RCC 7860 (cell line): Measurements from ENCODE around the gene FANCM.

Source experiments
- DNase-seq: peaks from one replicate; pipeline ENCODE4 v3.0.0-alpha.2; 2015; ENCODE audit warnings: low spot score
- FAIRE-seq: peaks from 2 replicates; lab custom pipeline; 2012; peaks lifted over from hg19 to GRCh38; lab: Jason Lieb, UNC

FANCM gene, protein sequence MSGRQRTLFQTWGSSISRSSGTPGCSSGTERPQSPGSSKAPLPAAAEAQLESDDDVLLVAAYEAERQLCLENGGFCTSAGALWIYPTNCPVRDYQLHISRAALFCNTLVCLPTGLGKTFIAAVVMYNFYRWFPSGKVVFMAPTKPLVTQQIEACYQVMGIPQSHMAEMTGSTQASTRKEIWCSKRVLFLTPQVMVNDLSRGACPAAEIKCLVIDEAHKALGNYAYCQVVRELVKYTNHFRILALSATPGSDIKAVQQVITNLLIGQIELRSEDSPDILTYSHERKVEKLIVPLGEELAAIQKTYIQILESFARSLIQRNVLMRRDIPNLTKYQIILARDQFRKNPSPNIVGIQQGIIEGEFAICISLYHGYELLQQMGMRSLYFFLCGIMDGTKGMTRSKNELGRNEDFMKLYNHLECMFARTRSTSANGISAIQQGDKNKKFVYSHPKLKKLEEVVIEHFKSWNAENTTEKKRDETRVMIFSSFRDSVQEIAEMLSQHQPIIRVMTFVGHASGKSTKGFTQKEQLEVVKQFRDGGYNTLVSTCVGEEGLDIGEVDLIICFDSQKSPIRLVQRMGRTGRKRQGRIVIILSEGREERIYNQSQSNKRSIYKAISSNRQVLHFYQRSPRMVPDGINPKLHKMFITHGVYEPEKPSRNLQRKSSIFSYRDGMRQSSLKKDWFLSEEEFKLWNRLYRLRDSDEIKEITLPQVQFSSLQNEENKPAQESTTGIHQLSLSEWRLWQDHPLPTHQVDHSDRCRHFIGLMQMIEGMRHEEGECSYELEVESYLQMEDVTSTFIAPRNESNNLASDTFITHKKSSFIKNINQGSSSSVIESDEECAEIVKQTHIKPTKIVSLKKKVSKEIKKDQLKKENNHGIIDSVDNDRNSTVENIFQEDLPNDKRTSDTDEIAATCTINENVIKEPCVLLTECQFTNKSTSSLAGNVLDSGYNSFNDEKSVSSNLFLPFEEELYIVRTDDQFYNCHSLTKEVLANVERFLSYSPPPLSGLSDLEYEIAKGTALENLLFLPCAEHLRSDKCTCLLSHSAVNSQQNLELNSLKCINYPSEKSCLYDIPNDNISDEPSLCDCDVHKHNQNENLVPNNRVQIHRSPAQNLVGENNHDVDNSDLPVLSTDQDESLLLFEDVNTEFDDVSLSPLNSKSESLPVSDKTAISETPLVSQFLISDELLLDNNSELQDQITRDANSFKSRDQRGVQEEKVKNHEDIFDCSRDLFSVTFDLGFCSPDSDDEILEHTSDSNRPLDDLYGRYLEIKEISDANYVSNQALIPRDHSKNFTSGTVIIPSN (N-terminal part only)

DNA sequence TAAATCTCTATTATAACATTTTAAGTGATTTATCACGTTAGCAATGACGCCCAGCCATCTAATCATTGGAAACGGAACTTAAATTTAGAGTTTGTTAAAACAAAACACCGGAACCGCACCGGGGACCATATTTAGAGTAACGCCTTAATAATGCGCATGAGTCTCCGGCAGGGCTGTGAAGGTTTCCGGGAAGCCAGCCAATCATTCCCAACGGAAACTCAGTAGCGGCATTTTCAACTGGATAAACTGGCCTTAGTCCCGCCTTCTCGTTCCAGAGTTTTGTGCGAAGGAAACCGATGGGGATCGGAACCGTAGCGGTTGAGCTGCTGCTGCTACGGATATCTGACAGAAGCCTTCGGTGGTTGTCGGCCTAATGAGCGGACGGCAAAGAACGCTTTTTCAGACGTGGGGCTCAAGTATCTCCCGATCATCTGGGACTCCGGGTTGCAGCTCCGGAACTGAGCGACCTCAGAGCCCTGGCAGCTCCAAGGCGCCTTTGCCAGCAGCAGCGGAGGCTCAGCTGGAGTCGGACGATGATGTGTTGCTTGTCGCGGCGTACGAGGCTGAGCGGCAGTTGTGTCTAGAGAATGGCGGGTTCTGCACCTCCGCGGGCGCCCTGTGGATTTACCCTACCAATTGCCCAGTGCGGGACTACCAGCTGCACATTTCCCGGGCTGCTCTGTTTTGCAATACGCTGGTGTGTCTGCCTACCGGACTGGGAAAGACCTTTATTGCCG is at the start of gene FANCM:
Gene FANCM, plus strand, starts transcription at position 272 of the 737 bp plus-strand sequence. Its CDS starts 102 bp downstream, at position 374.
- DNase-seq (peak; percentile 85), FAIRE-seq (peak; percentile 86)

DNA sequence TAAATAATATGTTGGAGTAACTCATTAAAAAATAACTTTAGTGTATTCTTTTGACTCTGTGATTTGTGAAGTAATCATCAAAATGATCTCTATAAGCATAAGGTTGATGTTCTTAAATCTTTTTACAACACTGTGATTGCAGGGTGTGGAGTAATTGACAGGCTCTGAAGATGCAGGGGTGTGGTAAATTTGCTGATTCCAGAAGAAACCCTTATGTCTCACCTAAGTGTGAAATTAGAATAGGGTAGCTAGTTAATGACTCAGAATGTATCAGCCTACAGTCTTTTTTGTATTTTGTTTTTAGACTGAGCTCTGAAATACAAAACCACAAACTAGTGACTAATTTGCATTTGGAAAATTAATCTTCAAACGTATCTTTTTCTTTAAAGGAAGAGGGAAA is 45.9 kb upstream of the FANCM start:
- no peak for DNase-seq
- FAIRE-seq, result no peak

- FAIRE-seq (no peak), DNase-seq (no peak)
Measured at GRCh38 chr14:45091710-45092109, 44.0 kb upstream of the FANCM start.

DNA sequence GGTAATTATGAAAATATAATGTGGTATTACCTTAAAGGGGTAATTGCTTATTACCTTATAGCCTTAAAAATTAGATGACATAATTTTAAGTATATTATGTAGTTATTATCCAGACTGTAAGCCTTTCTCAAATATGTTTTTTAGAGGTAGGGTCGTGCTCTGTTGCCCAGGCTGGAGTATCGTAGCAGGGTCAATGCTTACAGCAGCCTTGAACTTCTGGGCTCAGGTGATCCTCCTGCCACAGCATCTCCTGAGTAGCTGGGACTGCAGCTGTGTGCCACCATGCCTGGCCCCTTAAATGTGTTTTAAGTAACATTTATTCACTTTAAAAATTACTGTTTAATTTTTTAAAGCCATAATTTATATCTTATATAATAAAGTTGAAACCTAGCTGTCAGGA is 41.5 kb upstream of the FANCM start:
- FAIRE-seq (no peak), DNase-seq (no peak)

- no peak for DNase-seq
- FAIRE-seq, result no peak
Measured at GRCh38 chr14:45095143-45095542, 40.6 kb upstream of the FANCM start.

- FAIRE-seq, result no peak
- no peak for DNase-seq
Measured at GRCh38 chr14:45096218-45096617, 39.5 kb upstream of the FANCM start.

- DNase-seq (no peak), FAIRE-seq (no peak)
Measured at GRCh38 chr14:45103806-45104205, 31.9 kb upstream of the FANCM start.

DNA sequence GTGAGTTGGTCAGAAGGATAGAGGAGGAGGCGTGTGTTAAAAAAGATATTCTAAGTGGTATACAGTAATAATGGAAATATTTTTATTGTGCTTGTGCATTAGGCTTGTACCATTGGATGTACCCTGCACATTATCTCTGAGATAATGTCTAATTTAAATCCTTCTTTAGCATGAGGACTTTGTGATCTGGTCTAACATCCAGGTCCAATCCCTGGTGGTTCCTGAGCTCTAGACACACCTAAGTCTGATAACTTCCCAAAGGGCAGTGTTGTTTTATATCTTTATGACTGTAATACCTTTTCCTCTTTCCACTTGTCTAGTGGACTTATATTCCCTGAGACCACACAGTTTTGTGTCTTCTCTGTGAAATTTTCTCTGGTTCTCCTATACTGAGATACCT is 31.2 kb upstream of the FANCM start:
- FAIRE-seq (no peak), DNase-seq (no peak)

DNA sequence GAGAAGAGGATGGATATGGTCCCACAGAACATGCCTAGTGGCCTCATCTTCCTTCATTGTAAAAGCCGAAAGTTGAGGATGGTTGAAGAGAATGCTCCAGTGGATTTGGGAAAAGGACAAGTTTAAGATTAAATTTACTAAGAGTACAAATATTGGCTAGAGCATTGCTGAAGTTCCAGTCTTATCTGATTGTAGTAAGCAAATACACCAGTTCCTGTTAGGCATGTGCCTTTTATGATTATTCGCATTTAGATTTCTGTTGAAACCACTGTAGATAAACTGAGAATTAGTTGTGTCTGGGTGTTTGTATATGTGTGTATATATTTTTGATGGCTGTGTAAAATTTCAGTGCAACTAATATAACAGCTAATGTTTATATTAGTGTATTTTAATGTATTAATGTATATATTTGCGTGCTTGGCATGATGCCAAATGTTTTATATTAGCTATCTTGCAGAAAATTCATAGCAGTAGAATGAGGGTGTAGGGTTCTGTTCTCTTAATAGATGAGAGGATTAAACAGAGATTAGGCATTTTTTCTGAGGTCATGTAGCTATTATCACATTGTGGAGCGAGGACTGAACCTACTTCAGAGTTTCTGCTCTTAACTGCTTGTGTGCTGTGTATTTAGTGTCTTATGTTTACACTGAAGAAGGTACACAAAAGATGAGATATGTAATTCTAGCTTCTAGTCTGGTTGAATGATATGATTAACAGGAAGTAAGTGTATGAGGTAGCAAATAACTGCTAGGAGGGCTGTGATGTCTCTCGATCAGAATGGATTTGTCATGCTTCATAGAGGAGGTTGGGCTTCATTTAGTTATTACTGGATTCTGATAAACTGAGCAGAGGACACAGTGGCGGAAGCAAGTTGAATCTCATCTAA is 22.6 kb upstream of the FANCM start:
- DNase-seq, result no peak
- no peak for FAIRE-seq

DNA sequence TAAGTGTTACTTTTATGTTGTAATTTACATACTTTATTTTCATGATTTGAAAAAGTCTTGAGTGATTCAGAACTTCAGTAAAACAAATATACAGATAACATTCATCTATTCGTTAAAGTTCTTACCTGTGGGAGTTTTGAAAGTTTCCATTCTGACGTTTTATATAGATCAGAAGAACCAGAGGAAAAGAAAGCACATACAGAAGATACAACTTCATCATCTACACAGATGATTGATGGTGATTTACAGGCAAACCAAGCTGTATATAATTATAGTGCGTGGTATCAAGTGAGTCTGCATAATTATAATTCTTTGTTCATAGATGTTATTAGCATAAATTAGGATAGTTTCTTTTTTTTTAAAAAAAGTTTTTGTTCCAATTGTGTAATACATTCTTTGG is 21.4 kb upstream of the FANCM start:
- DNase-seq (no peak), FAIRE-seq (no peak)

DNA sequence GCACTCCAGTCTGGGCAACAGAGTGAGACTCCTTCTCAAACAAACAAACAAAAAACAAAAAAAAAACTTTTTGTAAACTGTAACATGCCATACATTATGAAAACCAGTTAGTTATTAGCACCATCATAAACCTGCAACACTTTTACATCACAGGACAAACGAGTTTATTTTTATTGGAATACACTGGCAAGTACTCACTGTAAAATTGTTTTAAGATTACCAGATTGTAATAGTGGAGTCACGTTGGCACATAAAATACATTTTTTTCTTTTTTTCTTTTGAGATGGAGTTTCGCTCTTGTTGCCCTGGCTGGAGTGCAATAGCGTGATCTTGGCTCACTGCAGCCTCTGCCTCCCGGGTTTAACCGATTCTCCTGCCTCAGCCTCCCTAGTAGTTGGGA is 17.1 kb upstream of the FANCM start:
- FAIRE-seq (no peak), DNase-seq (no peak)

DNA sequence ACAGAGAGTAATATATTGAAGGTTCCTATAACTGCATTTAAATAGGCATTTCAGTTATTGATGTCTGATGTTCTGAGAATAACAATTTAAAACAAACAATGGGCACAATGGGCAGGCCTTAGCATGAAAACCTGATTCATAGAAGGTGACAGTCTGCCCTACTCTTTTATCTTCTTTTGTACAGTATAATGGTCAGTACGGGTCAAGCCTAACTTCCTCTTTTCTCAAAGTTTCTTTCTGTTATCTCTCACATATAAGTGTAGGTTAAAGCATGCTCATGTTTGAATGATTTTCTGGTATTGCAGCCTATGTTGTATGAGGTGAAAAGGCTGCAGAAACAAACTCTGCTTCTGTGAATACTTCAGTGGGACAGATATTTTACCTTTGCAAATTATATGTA is 15.6 kb upstream of the FANCM start:
- FAIRE-seq, result no peak
- no peak for DNase-seq

DNA sequence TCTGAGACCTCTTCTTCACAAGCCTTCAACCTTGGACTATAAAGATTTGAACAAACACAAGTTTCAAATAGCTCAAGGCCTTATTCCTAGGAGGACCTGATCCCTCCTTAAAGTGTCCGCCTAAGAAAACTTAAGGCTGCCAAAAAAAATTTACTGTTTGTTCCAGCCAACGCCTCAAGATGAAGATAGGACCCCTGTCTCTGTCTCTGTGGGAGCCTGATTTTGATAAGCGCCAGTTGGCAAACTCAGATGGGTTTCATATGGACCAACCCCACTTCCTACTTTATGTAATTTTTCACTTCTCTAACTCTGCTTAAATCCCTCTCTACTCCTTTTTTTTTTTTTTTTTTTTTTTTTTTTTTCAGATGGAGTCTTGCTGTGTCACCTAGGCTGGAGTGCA is 12.5 kb upstream of the FANCM start:
- DNase-seq (no peak), FAIRE-seq (no peak)

DNA sequence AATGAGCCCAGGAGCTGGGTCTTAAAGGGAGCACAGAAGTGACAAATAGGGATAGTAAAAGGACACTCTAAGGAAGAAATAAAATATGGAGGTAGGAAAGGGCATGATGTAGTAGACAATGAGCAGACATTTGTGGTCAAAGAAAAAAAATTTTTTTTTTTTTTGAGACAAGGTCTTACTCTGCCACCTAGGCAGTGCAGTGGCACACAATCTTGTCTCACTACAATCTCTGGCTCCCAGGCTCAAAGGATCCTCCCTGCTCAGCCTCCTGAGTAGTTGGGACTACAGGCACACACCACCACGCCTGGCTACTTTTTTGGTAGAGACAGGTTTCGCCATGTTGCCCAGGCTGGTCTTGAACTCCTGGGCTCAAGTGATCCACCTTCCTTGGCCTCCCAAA is 10.0 kb upstream of the FANCM start:
- no peak for DNase-seq

DNA sequence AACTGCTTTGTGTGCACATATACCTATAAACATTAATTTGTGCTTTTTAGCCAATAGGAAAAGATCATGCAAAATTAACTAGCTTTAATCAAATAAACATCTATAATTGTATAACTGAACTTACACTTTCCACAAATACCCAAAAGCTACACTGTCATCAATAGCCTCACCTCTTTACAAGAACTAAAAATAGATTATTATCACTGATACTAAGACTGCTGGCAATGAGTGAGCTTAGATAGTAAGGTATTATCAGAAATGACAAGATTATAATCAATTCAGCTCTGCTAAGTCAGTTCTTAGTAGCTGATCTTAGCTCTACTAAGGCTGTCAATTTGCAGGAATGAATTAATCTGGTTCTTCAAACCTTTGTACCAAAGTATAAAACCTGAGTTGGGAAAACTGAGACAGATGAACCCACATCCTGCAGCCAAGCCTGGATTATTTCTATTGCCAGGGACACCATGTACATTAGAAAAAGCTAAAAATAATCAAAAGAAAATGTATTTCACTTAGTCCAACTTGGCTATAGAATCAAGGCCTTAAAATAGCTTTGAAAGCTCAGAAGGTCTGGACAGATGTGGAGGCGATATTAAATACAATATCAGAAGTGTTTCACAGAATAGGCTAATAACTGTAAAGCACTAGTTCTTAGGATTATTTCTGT is 6.6 kb upstream of the FANCM start:
- no peak for FAIRE-seq
- no peak for DNase-seq

More for the DNA sequence above, 10.0 kb upstream of the FANCM start:
- no peak for FAIRE-seq

GRCh38 chr14:45133683-45134050 is 2.1 kb upstream of the FANCM start:
- FAIRE-seq, result no peak

DNA sequence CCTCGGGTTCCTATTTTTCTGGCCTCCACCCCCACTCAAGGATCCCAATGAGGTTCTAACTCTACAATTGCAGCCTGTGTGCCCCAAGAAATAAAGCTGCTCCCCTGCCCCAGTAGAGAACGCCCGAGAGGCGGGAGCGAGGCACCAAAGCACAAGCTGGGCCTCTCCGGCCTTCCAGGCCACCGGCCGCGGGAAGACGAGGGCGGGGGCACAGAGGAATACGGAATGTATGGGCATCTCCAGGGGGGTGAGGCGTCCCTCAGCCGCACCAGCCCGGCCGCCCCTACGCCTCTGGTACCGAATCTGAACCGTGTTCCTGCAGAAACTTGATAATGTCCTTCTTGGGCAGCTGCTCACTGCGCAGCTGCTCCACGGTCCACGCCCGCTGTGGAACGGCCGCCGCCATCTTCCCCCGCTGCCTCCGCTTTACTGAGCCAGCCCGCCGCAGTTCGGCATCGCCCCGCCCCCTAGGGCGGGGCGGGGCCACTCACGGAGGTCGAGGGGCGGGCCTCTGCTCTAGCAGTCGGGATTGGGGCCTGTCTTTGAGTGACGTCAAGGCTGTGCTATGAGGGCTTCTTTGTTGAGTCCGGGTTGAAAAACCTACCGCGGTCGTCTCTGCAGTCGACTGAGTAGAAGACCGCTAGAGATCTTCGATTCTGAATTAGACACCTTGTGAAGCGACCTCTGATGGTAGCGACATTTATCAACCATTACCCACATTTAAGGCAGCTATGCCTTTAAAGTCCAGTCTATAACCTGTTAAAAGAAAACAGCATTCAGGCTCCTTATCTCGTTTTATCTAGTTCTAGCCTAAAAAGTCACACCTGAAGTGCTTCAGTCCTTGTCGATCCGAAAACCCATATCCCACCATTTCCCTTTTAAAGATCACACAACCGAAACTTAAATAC is 1.4 kb upstream of the FANCM start, which contains the start of gene FKBP3:
Gene FKBP3, minus strand, starts transcription at position 431 of the 908 bp plus-strand sequence. Its CDS starts 25 bp downstream, at position 406.
- FAIRE-seq (peak; percentile 81), DNase-seq (peak; percentile 91)

More at GRCh38 chr14:45133683-45134050, 2.1 kb upstream of the FANCM start:
- DNase-seq, result no peak

GRCh38 chr14:45135156-45135555 is 574 bp upstream of the FANCM start:
- FAIRE-seq (no peak), DNase-seq (no peak)
